T-helper 2 cell treated with Interferon-gamma antibody and Interleukin-4, amounts not matched to agents 5 μg/mL and 100 μg/mL, for 36 hours (primary cell): ENCODE data around the gene MRI1.
A peak's percentile ranks its signal among the peaks of the same experiment; 100 is the strongest.

Source experiments
- DNase-seq: peaks from one replicate; pipeline ENCODE4 v3.0.0; 2021; ENCODE audit warnings: low spot score
- H3K27ac Mint-ChIP-seq: one replicate; pipeline ENCODE4 v1.8.0; 2021; ENCODE audit warnings: mild to moderate bottlenecking, mixed read lengths
- H3K27me3 Mint-ChIP-seq: one replicate; pipeline ENCODE4 v1.8.0; 2021; ENCODE audit warnings: low read depth, mixed read lengths
- H3K36me3 Mint-ChIP-seq: one replicate; pipeline ENCODE4 v1.8.0; 2021; ENCODE audit warnings: low read depth, mixed read lengths
- H3K4me1 Mint-ChIP-seq: one replicate; pipeline ENCODE4 v1.8.0; 2021; ENCODE audit warnings: low read depth, mixed read lengths
- H3K4me3 Mint-ChIP-seq: one replicate; pipeline ENCODE4 v1.8.0; 2022; ENCODE audit warnings: mild to moderate bottlenecking, moderate library complexity, mixed read lengths
- H3K9me3 Mint-ChIP-seq: one replicate; pipeline ENCODE4 v1.8.0; 2021; ENCODE audit warnings: mixed read lengths

The MRI1 gene

GRCh38 chr19:13764101-13764807 is at the start of gene MRI1:
TSS of gene MRI1 (plus strand) at chr19:13764522. CDS start at chr19:13764589, 67 bp downstream.
- peaks cover 17% of the 10 kb centered on the region for H3K4me1 Mint-ChIP-seq
- DNase-seq, result peak; percentile 42
- no peaks in the 10 kb centered on the region for H3K27me3 Mint-ChIP-seq
- peak within 1 kb of the TSS; percentile 83 for H3K27ac Mint-ChIP-seq
- H3K9me3 Mint-ChIP-seq, result no peaks in the 10 kb centered on the region
- peaks cover 20% of the 10 kb centered on the region for H3K36me3 Mint-ChIP-seq
- peak within 1 kb of the TSS; percentile 91 for H3K4me3 Mint-ChIP-seq

GRCh38 chr19:13717194-13717643 is 47.1 kb upstream of the MRI1 start:
- H3K27me3 Mint-ChIP-seq, result peaks cover 7% of the 10 kb centered on the region
- H3K9me3 Mint-ChIP-seq, result peaks cover 8% of the 10 kb centered on the region
- no peak overlapping the region for H3K27ac Mint-ChIP-seq
- no peaks in the 10 kb centered on the region for H3K36me3 Mint-ChIP-seq
- H3K4me1 Mint-ChIP-seq, result peaks cover 3% of the 10 kb centered on the region
- no peak overlapping the region for H3K4me3 Mint-ChIP-seq
- no peak for DNase-seq

GRCh38 chr19:13718733-13719132 is 45.6 kb upstream of the MRI1 start:
- no peak for DNase-seq
- Mint-ChIP-seq H3K4me1 (peaks cover 3% of the 10 kb centered on the region), H3K27me3 (peaks cover 7% of the 10 kb centered on the region)

GRCh38 chr19:13722146-13722545 is 42.2 kb upstream of the MRI1 start:
- Mint-ChIP-seq H3K4me3 (no peak overlapping the region), H3K27ac (no peak overlapping the region), H3K27me3 (peaks cover 7% of the 10 kb centered on the region), H3K36me3 (no peaks in the 10 kb centered on the region), H3K4me1 (peaks cover 3% of the 10 kb centered on the region), H3K9me3 (no peaks in the 10 kb centered on the region)
- no peak for DNase-seq

More at GRCh38 chr19:13718733-13719132, 45.6 kb upstream of the MRI1 start:
- Mint-ChIP-seq H3K9me3 (peaks cover 8% of the 10 kb centered on the region), H3K27ac (no peak overlapping the region), H3K36me3 (no peaks in the 10 kb centered on the region), H3K4me3 (no peak overlapping the region)

- H3K4me1 Mint-ChIP-seq, result no peaks in the 10 kb centered on the region
- H3K9me3 Mint-ChIP-seq, result no peaks in the 10 kb centered on the region
- H3K27me3 Mint-ChIP-seq, result peaks cover 5% of the 10 kb centered on the region
- no peaks in the 10 kb centered on the region for H3K36me3 Mint-ChIP-seq
- no peak overlapping the region for H3K27ac Mint-ChIP-seq
- H3K4me3 Mint-ChIP-seq, result no peak overlapping the region
- DNase-seq, result no peak
Measured at GRCh38 chr19:13723206-13723605, 41.1 kb upstream of the MRI1 start.

GRCh38 chr19:13726323-13726722 is 38.0 kb upstream of the MRI1 start:
- no peak for DNase-seq
- Mint-ChIP-seq H3K36me3 (no peaks in the 10 kb centered on the region), H3K9me3 (no peaks in the 10 kb centered on the region), H3K4me1 (peaks cover 10% of the 10 kb centered on the region), H3K27ac (no peak overlapping the region), H3K4me3 (no peak overlapping the region), H3K27me3 (no peaks in the 10 kb centered on the region)

GRCh38 chr19:13727798-13728197 is 36.5 kb upstream of the MRI1 start:
- Mint-ChIP-seq H3K4me1 (peaks cover 13% of the 10 kb centered on the region), H3K9me3 (no peaks in the 10 kb centered on the region), H3K4me3 (no peak overlapping the region), H3K36me3 (no peaks in the 10 kb centered on the region), H3K27me3 (no peaks in the 10 kb centered on the region), H3K27ac (no peak overlapping the region)
- no peak for DNase-seq

GRCh38 chr19:13729859-13730258 is 34.5 kb upstream of the MRI1 start:
- Mint-ChIP-seq H3K36me3 (no peaks in the 10 kb centered on the region), H3K27me3 (no peaks in the 10 kb centered on the region), H3K4me3 (no peak overlapping the region), H3K27ac (peak overlapping the region; percentile 50), H3K9me3 (no peaks in the 10 kb centered on the region), H3K4me1 (peaks cover 13% of the 10 kb centered on the region)
- no peak for DNase-seq

- peak overlapping the region; percentile 96 for H3K27ac Mint-ChIP-seq
- H3K27me3 Mint-ChIP-seq, result no peaks in the 10 kb centered on the region
- H3K4me3 Mint-ChIP-seq, result peak overlapping the region; percentile 93
- no peaks in the 10 kb centered on the region for H3K9me3 Mint-ChIP-seq
- DNase-seq, result peak; percentile 95
- H3K4me1 Mint-ChIP-seq, result peaks cover 13% of the 10 kb centered on the region
- H3K36me3 Mint-ChIP-seq, result no peaks in the 10 kb centered on the region
Measured at GRCh38 chr19:13731147-13731964, 33.0 kb upstream of the MRI1 start.

- peak overlapping the region; percentile 82 for H3K27ac Mint-ChIP-seq
- no peaks in the 10 kb centered on the region for H3K36me3 Mint-ChIP-seq
- H3K4me1 Mint-ChIP-seq, result peaks cover 13% of the 10 kb centered on the region
Measured at GRCh38 chr19:13732337-13732736, 32.0 kb upstream of the MRI1 start.

GRCh38 chr19:13734751-13735150 is 29.6 kb upstream of the MRI1 start:
- Mint-ChIP-seq H3K27me3 (no peaks in the 10 kb centered on the region), H3K9me3 (no peaks in the 10 kb centered on the region), H3K27ac (no peak overlapping the region), H3K4me3 (no peak overlapping the region), H3K4me1 (peaks cover 12% of the 10 kb centered on the region), H3K36me3 (no peaks in the 10 kb centered on the region)
- no peak for DNase-seq

More at GRCh38 chr19:13732337-13732736, 32.0 kb upstream of the MRI1 start:
- DNase-seq, result no peak
- peak overlapping the region; percentile 93 for H3K4me3 Mint-ChIP-seq
- H3K9me3 Mint-ChIP-seq, result no peaks in the 10 kb centered on the region
- no peaks in the 10 kb centered on the region for H3K27me3 Mint-ChIP-seq

- H3K9me3 Mint-ChIP-seq, result no peaks in the 10 kb centered on the region
- no peak overlapping the region for H3K27ac Mint-ChIP-seq
- H3K4me3 Mint-ChIP-seq, result no peak overlapping the region
- H3K27me3 Mint-ChIP-seq, result no peaks in the 10 kb centered on the region
- H3K4me1 Mint-ChIP-seq, result no peaks in the 10 kb centered on the region
- no peaks in the 10 kb centered on the region for H3K36me3 Mint-ChIP-seq
- no peak for DNase-seq
Measured at GRCh38 chr19:13738073-13738472, 26.2 kb upstream of the MRI1 start.

- H3K36me3 Mint-ChIP-seq, result no peaks in the 10 kb centered on the region
- peaks cover 1% of the 10 kb centered on the region for H3K4me1 Mint-ChIP-seq
- no peak overlapping the region for H3K27ac Mint-ChIP-seq
- no peaks in the 10 kb centered on the region for H3K27me3 Mint-ChIP-seq
- no peak overlapping the region for H3K4me3 Mint-ChIP-seq
- peaks cover 1% of the 10 kb centered on the region for H3K9me3 Mint-ChIP-seq
- DNase-seq, result no peak
Measured at GRCh38 chr19:13741893-13742292, 22.4 kb upstream of the MRI1 start.

GRCh38 chr19:13742756-13743155 is 21.6 kb upstream of the MRI1 start:
- Mint-ChIP-seq H3K4me3 (no peak overlapping the region), H3K27me3 (no peaks in the 10 kb centered on the region)

More at GRCh38 chr19:13742756-13743155, 21.6 kb upstream of the MRI1 start:
- Mint-ChIP-seq H3K9me3 (peaks cover 7% of the 10 kb centered on the region), H3K36me3 (no peaks in the 10 kb centered on the region), H3K4me1 (peaks cover 4% of the 10 kb centered on the region), H3K27ac (peak overlapping the region; percentile 4)
- no peak for DNase-seq
